ENCODE results near the gene B4GALT2.

Gene B4GALT2

GRCh38 chr1:43947061-43947873, 31.7 kb upstream of the B4GALT2 start:
- peak overlapping the region; percentile 98 for H3K27ac ChIP-seq (ENCODE audit: low read length)
- H3K4me3 ChIP-seq (ENCODE audit: low read length in 2 of 2), result peak overlapping the region; percentile 95 to 97
- no peaks in the 10 kb centered on the region for H3K9me3 ChIP-seq (ENCODE audit: control insufficient read depth in 2 of 2, low read length in 2 of 2)
- H3K4me1 ChIP-seq (ENCODE audit: control insufficient read depth, insufficient read depth, low read length), result peaks cover 38% of the 10 kb centered on the region
- H3K27me3 ChIP-seq (ENCODE audit: control insufficient read depth in 1 of 2, insufficient read depth in 2 of 2, low read length in 2 of 2), result no peaks in the 10 kb centered on the region
- peak overlapping the region; percentile 98 for H3K9ac ChIP-seq (ENCODE audit: low read length in 2 of 2)
- H3K36me3 ChIP-seq (ENCODE audit: control insufficient read depth in 2 of 2, insufficient read depth in 2 of 2, low read length in 2 of 2), result peaks cover 4 to 7% of the 10 kb centered on the region in 2 donors

- peak overlapping the region; percentile 98 for H3K9ac ChIP-seq (ENCODE audit: low read length in 2 of 2)
- H3K9me3 ChIP-seq (ENCODE audit: control insufficient read depth in 2 of 2, low read length in 2 of 2), result no peaks in the 10 kb centered on the region
- peaks cover 38% of the 10 kb centered on the region for H3K4me1 ChIP-seq (ENCODE audit: control insufficient read depth, insufficient read depth, low read length)
- peaks cover 4 to 7% of the 10 kb centered on the region in 2 donors for H3K36me3 ChIP-seq (ENCODE audit: control insufficient read depth in 2 of 2, insufficient read depth in 2 of 2, low read length in 2 of 2)
- H3K27ac ChIP-seq (ENCODE audit: low read length), result peak overlapping the region; percentile 98
- H3K27me3 ChIP-seq (ENCODE audit: control insufficient read depth in 1 of 2, insufficient read depth in 2 of 2, low read length in 2 of 2), result no peaks in the 10 kb centered on the region
- peak overlapping the region; percentile 95 to 97 for H3K4me3 ChIP-seq (ENCODE audit: low read length in 2 of 2)
These were observed 31.1 kb upstream of the B4GALT2 start for GRCh38 chr1:43947874-43948437.

- H3K4me1 ChIP-seq (ENCODE audit: control insufficient read depth, insufficient read depth, low read length), result peaks cover 34% of the 10 kb centered on the region
- no peak overlapping the region for H3K27ac ChIP-seq (ENCODE audit: low read length)
- H3K9ac ChIP-seq (ENCODE audit: low read length in 2 of 2), result no peak overlapping the region
These were observed 29.3 kb upstream of the B4GALT2 start for GRCh38 chr1:43949678-43950077.

GRCh38 chr1:43951021-43951985, 27.7 kb upstream of the B4GALT2 start:
- H3K27ac ChIP-seq (ENCODE audit: low read length), result no peak overlapping the region
- H3K36me3 ChIP-seq (ENCODE audit: control insufficient read depth in 2 of 2, insufficient read depth in 2 of 2, low read length in 2 of 2), result peaks cover 4 to 9% of the 10 kb centered on the region in 2 donors
- no peaks in the 10 kb centered on the region for H3K9me3 ChIP-seq (ENCODE audit: control insufficient read depth in 2 of 2, low read length in 2 of 2)
- H3K27me3 ChIP-seq (ENCODE audit: control insufficient read depth in 1 of 2, insufficient read depth in 2 of 2, low read length in 2 of 2), result no peaks in the 10 kb centered on the region
- peaks cover 23% of the 10 kb centered on the region for H3K4me1 ChIP-seq (ENCODE audit: control insufficient read depth, insufficient read depth, low read length)
- no peak overlapping the region for H3K4me3 ChIP-seq (ENCODE audit: low read length in 2 of 2)
- H3K9ac ChIP-seq (ENCODE audit: low read length in 2 of 2), result no peak overlapping the region

More at GRCh38 chr1:43949678-43950077, 29.3 kb upstream of the B4GALT2 start:
- H3K9me3 ChIP-seq (ENCODE audit: control insufficient read depth in 2 of 2, low read length in 2 of 2), result no peaks in the 10 kb centered on the region
- peaks cover 4 to 7% of the 10 kb centered on the region in 2 donors for H3K36me3 ChIP-seq (ENCODE audit: control insufficient read depth in 2 of 2, insufficient read depth in 2 of 2, low read length in 2 of 2)
- no peaks in the 10 kb centered on the region for H3K27me3 ChIP-seq (ENCODE audit: control insufficient read depth in 1 of 2, insufficient read depth in 2 of 2, low read length in 2 of 2)
- no peak overlapping the region for H3K4me3 ChIP-seq (ENCODE audit: low read length in 2 of 2)

GRCh38 chr1:43952731-43953346, 26.2 kb upstream of the B4GALT2 start:
- no peak overlapping the region for H3K4me3 ChIP-seq (ENCODE audit: low read length in 2 of 2)
- H3K27ac ChIP-seq (ENCODE audit: low read length), result no peak overlapping the region
- peaks cover 17% of the 10 kb centered on the region for H3K4me1 ChIP-seq (ENCODE audit: control insufficient read depth, insufficient read depth, low read length)
- peaks cover 15 to 21% of the 10 kb centered on the region in 2 donors for H3K36me3 ChIP-seq (ENCODE audit: control insufficient read depth in 2 of 2, insufficient read depth in 2 of 2, low read length in 2 of 2)
- no peaks in the 10 kb centered on the region for H3K27me3 ChIP-seq (ENCODE audit: control insufficient read depth in 1 of 2, insufficient read depth in 2 of 2, low read length in 2 of 2)
- H3K9me3 ChIP-seq (ENCODE audit: control insufficient read depth in 2 of 2, low read length in 2 of 2), result no peaks in the 10 kb centered on the region
- no peak overlapping the region for H3K9ac ChIP-seq (ENCODE audit: low read length in 2 of 2)

- Histone ChIP-seq H3K4me1 (ENCODE audit: control insufficient read depth, insufficient read depth, low read length) (peaks cover 12% of the 10 kb centered on the region), H3K27me3 (ENCODE audit: control insufficient read depth in 1 of 2, insufficient read depth in 2 of 2, low read length in 2 of 2) (no peaks in the 10 kb centered on the region), H3K9ac (ENCODE audit: low read length in 2 of 2) (no peak overlapping the region), H3K4me3 (ENCODE audit: low read length in 2 of 2) (no peak overlapping the region), H3K9me3 (ENCODE audit: control insufficient read depth in 2 of 2, low read length in 2 of 2) (no peaks in the 10 kb centered on the region), H3K27ac (ENCODE audit: low read length) (no peak overlapping the region), H3K36me3 (ENCODE audit: control insufficient read depth in 2 of 2, insufficient read depth in 2 of 2, low read length in 2 of 2) (peaks cover 20 to 26% of the 10 kb centered on the region in 2 donors)
These were observed 25.6 kb upstream of the B4GALT2 start for GRCh38 chr1:43953361-43953760.

- Histone ChIP-seq H3K27me3 (ENCODE audit: control insufficient read depth in 1 of 2, insufficient read depth in 2 of 2, low read length in 2 of 2) (no peaks in the 10 kb centered on the region), H3K9me3 (ENCODE audit: control insufficient read depth in 2 of 2, low read length in 2 of 2) (no peaks in the 10 kb centered on the region), H3K36me3 (ENCODE audit: control insufficient read depth in 2 of 2, insufficient read depth in 2 of 2, low read length in 2 of 2) (peaks cover 27 to 32% of the 10 kb centered on the region in 2 donors), H3K9ac (ENCODE audit: low read length in 2 of 2) (no peak overlapping the region), H3K4me3 (ENCODE audit: low read length in 2 of 2) (no peak overlapping the region), H3K27ac (ENCODE audit: low read length) (no peak overlapping the region), H3K4me1 (ENCODE audit: control insufficient read depth, insufficient read depth, low read length) (peaks cover 5% of the 10 kb centered on the region)
These were observed 25.0 kb upstream of the B4GALT2 start for GRCh38 chr1:43954036-43954435.

GRCh38 chr1:43956234-43956633, 22.8 kb upstream of the B4GALT2 start:
- no peaks in the 10 kb centered on the region for H3K9me3 ChIP-seq (ENCODE audit: control insufficient read depth in 2 of 2, low read length in 2 of 2)
- no peaks in the 10 kb centered on the region for H3K27me3 ChIP-seq (ENCODE audit: control insufficient read depth in 1 of 2, insufficient read depth in 2 of 2, low read length in 2 of 2)
- H3K36me3 ChIP-seq (ENCODE audit: control insufficient read depth in 2 of 2, insufficient read depth in 2 of 2, low read length in 2 of 2), result peaks cover 40 to 42% of the 10 kb centered on the region in 2 donors
- H3K9ac ChIP-seq (ENCODE audit: low read length in 2 of 2), result no peak overlapping the region
- H3K4me1 ChIP-seq (ENCODE audit: control insufficient read depth, insufficient read depth, low read length), result peaks cover 3% of the 10 kb centered on the region
- H3K27ac ChIP-seq (ENCODE audit: low read length), result no peak overlapping the region
- no peak overlapping the region for H3K4me3 ChIP-seq (ENCODE audit: low read length in 2 of 2)

- Histone ChIP-seq H3K27ac (ENCODE audit: low read length) (no peak overlapping the region), H3K4me3 (ENCODE audit: low read length in 2 of 2) (no peak overlapping the region), H3K9me3 (ENCODE audit: control insufficient read depth in 2 of 2, low read length in 2 of 2) (no peaks in the 10 kb centered on the region), H3K4me1 (ENCODE audit: control insufficient read depth, insufficient read depth, low read length) (no peaks in the 10 kb centered on the region), H3K36me3 (ENCODE audit: control insufficient read depth in 2 of 2, insufficient read depth in 2 of 2, low read length in 2 of 2) (peaks cover 51 to 55% of the 10 kb centered on the region in 2 donors), H3K9ac (ENCODE audit: low read length in 2 of 2) (no peak overlapping the region), H3K27me3 (ENCODE audit: control insufficient read depth in 1 of 2, insufficient read depth in 2 of 2, low read length in 2 of 2) (no peaks in the 10 kb centered on the region)
These were observed 21.5 kb upstream of the B4GALT2 start for GRCh38 chr1:43957407-43958040.
